NCI-H524 (cell line): ENCODE measurements around the gene ZRANB3.
"Not testable (repeated sequence)": the region's sequence is repeated elsewhere in the genome, so short reads cannot be mapped to it uniquely, and the experiment has no call there.

Experiments used
- DNase-seq, 2 experiments: peaks; one replicate each; lab custom pipeline; 2025; lab: John Stamatoyannopoulos, UW

The ZRANB3 gene

GRCh38 chr2:135327146-135327545 lies 203.9 kb downstream of the ZRANB3 start:
- DNase-seq = no peak

- no peak for DNase-seq
These were observed 210.3 kb downstream of the ZRANB3 start for GRCh38 chr2:135320465-135321355.

GRCh38 chr2:135318808-135319207 lies 212.2 kb downstream of the ZRANB3 start:
- no peak for DNase-seq

- DNase-seq = no peak
These were observed 213.6 kb downstream of the ZRANB3 start for GRCh38 chr2:135317375-135317774.

- no peak for DNase-seq
These were observed 219.1 kb downstream of the ZRANB3 start for GRCh38 chr2:135311962-135312361.

- no peak for DNase-seq
These were observed 219.8 kb downstream of the ZRANB3 start for GRCh38 chr2:135311268-135311667.

GRCh38 chr2:135304694-135305093 lies 226.3 kb downstream of the ZRANB3 start:
- DNase-seq = no peak

GRCh38 chr2:135299658-135300244 lies 231.3 kb downstream of the ZRANB3 start:
- DNase-seq = no peak

GRCh38 chr2:135299165-135299564 lies 231.9 kb downstream of the ZRANB3 start:
- no peak for DNase-seq

- DNase-seq = not testable (repeated sequence)
These were observed 243.9 kb downstream of the ZRANB3 start for GRCh38 chr2:135287121-135287520.

- no peak for DNase-seq
These were observed 245.6 kb downstream of the ZRANB3 start for GRCh38 chr2:135285391-135285790.

GRCh38 chr2:135281379-135281778 lies 249.6 kb downstream of the ZRANB3 start:
- no peak for DNase-seq

GRCh38 chr2:135279209-135279608 lies 251.8 kb downstream of the ZRANB3 start:
- peak in 1 of 2 experiments; percentile 8 for DNase-seq

GRCh38 chr2:135276525-135276924 lies 254.5 kb downstream of the ZRANB3 start:
- DNase-seq = no peak

- no peak for DNase-seq
These were observed 260.0 kb downstream of the ZRANB3 start for GRCh38 chr2:135271006-135271405.

- DNase-seq = no peak
These were observed 265.0 kb downstream of the ZRANB3 start for GRCh38 chr2:135265960-135266490.

GRCh38 chr2:135259123-135259522 lies 271.9 kb downstream of the ZRANB3 start:
- DNase-seq = no peak

GRCh38 chr2:135258193-135258592 lies 272.8 kb downstream of the ZRANB3 start:
- peak in 1 of 2 experiments; percentile 6 for DNase-seq

- DNase-seq = no peak
These were observed 273.5 kb downstream of the ZRANB3 start for GRCh38 chr2:135257383-135258090.

- no peak for DNase-seq
These were observed 274.3 kb downstream of the ZRANB3 start for GRCh38 chr2:135256531-135257260.

GRCh38 chr2:135255208-135255607 lies 275.8 kb downstream of the ZRANB3 start:
- no peak for DNase-seq
